Brain pericyte (primary cell): ENCODE measurements around the gene CENPX.

Experiments
- DNase-seq: peaks from one replicate; pipeline ENCODE4 v3.0.0-alpha.2; 2012; ENCODE audit warnings: low read depth, low spot score

Gene CENPX

GRCh38 chr17:82055023-82055964 lies 32.6 kb upstream of the CENPX start:
- no peak for DNase-seq

- no peak for DNase-seq
These were observed 31.8 kb upstream of the CENPX start for GRCh38 chr17:82054351-82055022.

- DNase-seq, result no peak
These were observed 31.0 kb upstream of the CENPX start for GRCh38 chr17:82053556-82054263.

- DNase-seq, result no peak
These were observed 30.5 kb upstream of the CENPX start for GRCh38 chr17:82053130-82053529.

- no peak for DNase-seq
These were observed 30.0 kb upstream of the CENPX start for GRCh38 chr17:82052638-82053059.

- no peak for DNase-seq
These were observed 29.3 kb upstream of the CENPX start, which contains the start of the genes GPS1 and RFNG for GRCh38 chr17:82051776-82052637. Gene GPS1, plus strand, starts transcription at chr17:82051898. Its CDS starts 34 bp downstream, at chr17:82051932. Gene RFNG, minus strand, starts transcription at chr17:82051811. Its CDS starts 45 bp downstream, at chr17:82051766.

GRCh38 chr17:82050761-82051641 lies 28.3 kb upstream of the CENPX start:
- DNase-seq, result no peak

- no peak for DNase-seq
These were observed 27.6 kb upstream of the CENPX start for GRCh38 chr17:82050152-82050760.

GRCh38 chr17:82049521-82049971 lies 26.9 kb upstream of the CENPX start:
- DNase-seq, result no peak

- no peak for DNase-seq
These were observed 26.4 kb upstream of the CENPX start for GRCh38 chr17:82049106-82049505.

- DNase-seq, result no peak
These were observed 25.9 kb upstream of the CENPX start for GRCh38 chr17:82048571-82048971.

- no peak for DNase-seq
These were observed 25.4 kb upstream of the CENPX start for GRCh38 chr17:82047914-82048570.

GRCh38 chr17:82047379-82047778 lies 24.7 kb upstream of the CENPX start:
- no peak for DNase-seq

- DNase-seq, result no peak
These were observed 24.2 kb upstream of the CENPX start for GRCh38 chr17:82046903-82047302.

- no peak for DNase-seq
These were observed 23.3 kb upstream of the CENPX start for GRCh38 chr17:82045936-82046484.

- DNase-seq, result no peak
These were observed 20.8 kb upstream of the CENPX start for GRCh38 chr17:82043507-82043906.

GRCh38 chr17:82042649-82043048 lies 20.0 kb upstream of the CENPX start:
- DNase-seq, result no peak

GRCh38 chr17:82041144-82041814 lies 18.6 kb upstream of the CENPX start:
- no peak for DNase-seq
